Heart left ventricle (tissue), 13 donors: ENCODE measurements around the gene AIFM1.

Experiments used
- POLR2A ChIP-seq, 2 donors: fragments of 450-650 bp; IDR thresholded peaks; one replicate each; pipeline ENCODE4 v1.6.1; 2017; ENCODE audit warnings: antibody characterized with exemption in 2 of 2, mild to moderate bottlenecking in 2 of 2, moderate library complexity in 2 of 2
- TF ChIP-seq, protein P1 (sequence below), 12 donors: fragments of 200-600 bp; sonication (generic) in 4 of 12; IDR thresholded peaks; one replicate each; pipeline versions ENCODE4 v1.5.0 to v1.8.0; 2018 to 2022; ENCODE audit warnings: antibody characterized with exemption in 12 of 12, mild to moderate bottlenecking in 5 of 12
- donor health status: ischemic (EF 13 %, LVEDD 7.1; RV severe dilation, severe dysfunction).
- donor health status: DM: no; HTN: yes; CAD: no.
- donor health status: DM: no; HTN: no; CAD: no.
- donor health status: ischemic (EF 25% LVEDD 6.9; RV normal size, moderate dysfunction).
- donor health status: ischemic (EF 25% LVEDD 5.7; RV mildly dilated, moderate dysfunction).
- donor health status: ischemic (EF 35%, LVEDD 5.7; RV mildly dilated, moderate dysfunction).
- donor health status: nonischemic (EF 11% LVEDD 7.7; RV severe dilation, severe dysfunction).
- donor health status: DM: yes; HTN: yes; CAD: no.
- donor health status: PGD.
- donor health status: ischemic (EF 29% LVEDD 5.4; RV normal size, mild dysfunction).
- donor health status: nonischemic (EF 23%, LVEDD 6.1; RV moderate dilation, normal function).

DNA sequence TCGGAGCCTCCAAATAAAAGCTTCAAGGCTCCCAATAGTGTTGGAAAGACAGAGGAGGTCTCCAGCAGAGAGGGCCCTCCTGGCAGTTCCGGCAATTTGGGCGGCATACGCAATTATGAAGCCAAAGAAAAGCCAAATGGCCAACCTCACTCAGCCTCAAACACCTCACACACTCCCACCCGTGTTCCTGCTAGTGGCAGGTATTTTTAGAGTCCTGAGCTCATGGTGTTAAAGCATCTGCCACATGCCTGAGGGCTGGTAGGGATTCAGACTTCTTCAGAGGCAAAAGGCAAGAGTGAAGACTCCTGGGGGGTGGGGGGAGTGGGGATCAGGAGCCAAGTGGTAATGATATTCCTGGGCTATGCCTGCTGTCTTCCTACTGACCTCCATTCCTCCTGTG lies 13.5 kb upstream of the AIFM1 start:
- TF ChIP-seq, protein P1, sequence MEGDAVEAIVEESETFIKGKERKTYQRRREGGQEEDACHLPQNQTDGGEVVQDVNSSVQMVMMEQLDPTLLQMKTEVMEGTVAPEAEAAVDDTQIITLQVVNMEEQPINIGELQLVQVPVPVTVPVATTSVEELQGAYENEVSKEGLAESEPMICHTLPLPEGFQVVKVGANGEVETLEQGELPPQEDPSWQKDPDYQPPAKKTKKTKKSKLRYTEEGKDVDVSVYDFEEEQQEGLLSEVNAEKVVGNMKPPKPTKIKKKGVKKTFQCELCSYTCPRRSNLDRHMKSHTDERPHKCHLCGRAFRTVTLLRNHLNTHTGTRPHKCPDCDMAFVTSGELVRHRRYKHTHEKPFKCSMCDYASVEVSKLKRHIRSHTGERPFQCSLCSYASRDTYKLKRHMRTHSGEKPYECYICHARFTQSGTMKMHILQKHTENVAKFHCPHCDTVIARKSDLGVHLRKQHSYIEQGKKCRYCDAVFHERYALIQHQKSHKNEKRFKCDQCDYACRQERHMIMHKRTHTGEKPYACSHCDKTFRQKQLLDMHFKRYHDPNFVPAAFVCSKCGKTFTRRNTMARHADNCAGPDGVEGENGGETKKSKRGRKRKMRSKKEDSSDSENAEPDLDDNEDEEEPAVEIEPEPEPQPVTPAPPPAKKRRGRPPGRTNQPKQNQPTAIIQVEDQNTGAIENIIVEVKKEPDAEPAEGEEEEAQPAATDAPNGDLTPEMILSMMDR (IDR thresholded peaks at IDR 0.05): no peak
- TF ChIP-seq POLR2A (IDR thresholded peaks at IDR 0.05): no peak
